Pancreas (tissue), 10 donors: ENCODE measurements around the gene FCRL4. TPM values are rescaled to one million over a fixed set of nuclear protein-coding genes. Genes with fewer than 3 reads are reported as not detected.

Source experiments
- ATAC-seq, 4 donors: fragments of 200-7000 bp; cut with Tn5 transposase; one replicate each; pipeline versions ENCODE4 v1.8.0 to v1.9.1; 2020; ENCODE audit warnings: mild to moderate bottlenecking in 4 of 4, moderate library complexity in 4 of 4
- DNase-seq, 6 donors: peaks; one replicate each; pipeline ENCODE4 v3.0.0-alpha.2; 2020
- FAIRE-seq: peaks from 2 replicates; lab custom pipeline; 2012; peaks lifted over from hg19 to GRCh38; lab: Jason Lieb, UNC
- H3K27ac ChIP-seq, 4 donors: fragments of 200-600 bp; sonication (generic); 1 replicate in 3 of 4; 2 replicates in 1 of 4; pipeline versions ENCODE4 v1.5.0 to v1.8.0; 2020
- H3K27me3 ChIP-seq, 4 donors: fragments of 200-600 bp; one replicate each; pipeline ENCODE4 v1.8.0; 2021
- H3K36me3 ChIP-seq, 3 donors: fragments of 200-600 bp; sonication (generic) in 1 of 3; one replicate each; pipeline versions ENCODE4 v1.5.0 to v1.8.0; 2020 to 2021
- H3K4me1 ChIP-seq, 3 donors: fragments of 200-600 bp; one replicate each; pipeline ENCODE4 v1.8.0; 2021
- H3K4me3 ChIP-seq, 4 donors: fragments of 200-600 bp; sonication (generic) in 2 of 4; one replicate each; pipeline versions ENCODE4 v1.5.0 to v1.8.0; 2020 to 2021
- H3K9me3 ChIP-seq, 4 donors: fragments of 200-600 bp; one replicate each; pipeline ENCODE4 v1.8.0; 2021
- CTCF ChIP-seq, 4 donors: fragments of 200-600 bp; sonication (generic) in 3 of 4; IDR thresholded peaks; one replicate each; pipeline versions ENCODE4 v1.5.0 to v1.8.0; 2021; ENCODE audit warnings: antibody characterized with exemption in 4 of 4
- WGBS, 2 donors: extraction: QIAGEN DNeasy Blood & Tissue Kit; methylation state at CpG; one replicate each; pipeline ENCODE4 v1.1.7; 2013; 5-methylcytosine and 5-hydroxymethylcytosine counted together
- intact Hi-C, 3 donors: fragments of 100-400 bp; cut with DNase I; formaldehyde crosslinking; loops; one replicate each; pipeline versions ENCODE4 v1.11.1 to v1.14.2; 2022
- polyA plus RNA-seq, 2 donors: library from polyadenylated mRNA; stranded (reverse); fragments of 200-250 nt; gene quantifications; one replicate each; pipeline ENCODE4 v1.2.3, GENCODE V29; 2013
- total RNA-seq, 6 donors: library from RNA; stranded (reverse); fragmentation: NEBNext Ultra II Directional in 4 of 6; extraction: Animal tissue kit (Norgen Biotek cat#: 25700) in 4 of 6; gene quantifications; one replicate each; pipeline versions ENCODE4 v1.2.1 to v1.2.4, GENCODE V29; 2021 to 2023
- donor health status: healthy with polysubstance abuse.
- donor health status: DM: no; HTN: no; CAD: no; lungs with moderate emphysema.
- donor health status: DM: no; HTN: no; CAD: no.
- donor health status: control.
- donor health status: control.
- donor health status: Bipolar disorder and iron deficiency.
- donor health status: DM: yes; HTN: yes; CAD: no.
- donor health status: DM: no; HTN: no; CAD: no.
- donor health status: DM: no; HTN: no; CAD: no.
- donor health status: DM: yes; HTN: yes; CAD: no.

Gene FCRL4
- total and polyA plus RNA-seq, 8 donors = not detected

- no peak for FAIRE-seq
- H3K27ac ChIP-seq = no peak overlapping the region
- no peak for TF ChIP-seq CTCF (IDR thresholded peaks at IDR 0.05)
- H3K4me3 ChIP-seq = no peak overlapping the region
- 51 to 68% methylated on average over 6 of the region's 6 CpGs for WGBS, 2 donors
- intact Hi-C loops = no loop called here
- H3K27me3 ChIP-seq = no peaks in the 10 kb centered on the region
- peak in 4 of 6 donors; percentile 15 to 63 (median 52) for DNase-seq
- H3K4me1 ChIP-seq = no peaks in the 10 kb centered on the region
- no peaks in the 10 kb centered on the region for H3K36me3 ChIP-seq
- peak in 1 of 4 donors; percentile 40 for ATAC-seq
- no peaks in the 10 kb centered on the region for H3K9me3 ChIP-seq
These were observed 55.2 kb downstream of the FCRL4 start for GRCh38 chr1:157542676-157543075.

- TF ChIP-seq CTCF (IDR thresholded peaks at IDR 0.05) = no peak
- H3K9me3 ChIP-seq = no peaks in the 10 kb centered on the region
- 60 to 72% methylated on average over 3 of the region's 3 CpGs for WGBS, 2 donors
- no peak overlapping the region for H3K4me3 ChIP-seq
- H3K27me3 ChIP-seq = no peaks in the 10 kb centered on the region
- intact Hi-C loops = no loop called here
- no peaks in the 10 kb centered on the region for H3K4me1 ChIP-seq
- no peak overlapping the region for H3K27ac ChIP-seq
- no peak for ATAC-seq
- DNase-seq = no peak
- no peaks in the 10 kb centered on the region for H3K36me3 ChIP-seq
- FAIRE-seq = no peak
These were observed 57.0 kb downstream of the FCRL4 start for GRCh38 chr1:157540852-157541251.

GRCh38 chr1:157540160-157540748 is 57.6 kb downstream of the FCRL4 start:
- 16 to 76% methylated on average over 2 of the region's 2 CpGs for WGBS, 2 donors
- no peak for TF ChIP-seq CTCF (IDR thresholded peaks at IDR 0.05)
- Histone ChIP-seq H3K27ac (no peak overlapping the region), H3K9me3 (no peaks in the 10 kb centered on the region), H3K27me3 (no peaks in the 10 kb centered on the region), H3K4me3 (no peak overlapping the region), H3K36me3 (no peaks in the 10 kb centered on the region), H3K4me1 (no peaks in the 10 kb centered on the region)
- FAIRE-seq (no peak), DNase-seq (no peak), ATAC-seq (no peak)
- intact Hi-C loops = no loop called here

GRCh38 chr1:157539568-157539967 is 58.3 kb downstream of the FCRL4 start:
- Histone ChIP-seq H3K9me3 (no peaks in the 10 kb centered on the region), H3K4me3 (no peak overlapping the region), H3K27me3 (no peaks in the 10 kb centered on the region), H3K36me3 (no peaks in the 10 kb centered on the region), H3K27ac (no peak overlapping the region), H3K4me1 (no peaks in the 10 kb centered on the region)
- intact Hi-C loops = no loop called here
- no peak for TF ChIP-seq CTCF (IDR thresholded peaks at IDR 0.05)
- FAIRE-seq = no peak
- DNase-seq = no peak
- ATAC-seq = no peak

GRCh38 chr1:157532569-157532968 is 65.3 kb downstream of the FCRL4 start:
- Histone ChIP-seq H3K27me3 (no peaks in the 10 kb centered on the region), H3K27ac (no peak overlapping the region), H3K4me3 (no peak overlapping the region), H3K4me1 (no peaks in the 10 kb centered on the region), H3K36me3 (no peaks in the 10 kb centered on the region), H3K9me3 (no peaks in the 10 kb centered on the region)
- DNase-seq (no peak), FAIRE-seq (no peak), ATAC-seq (no peak)
- 60 to 66% methylated on average over 3 of the region's 3 CpGs for WGBS, 2 donors
- intact Hi-C loops = no loop called here
- no peak for TF ChIP-seq CTCF (IDR thresholded peaks at IDR 0.05)
